ENCODE measurements around the gene CA7. TPM values are rescaled to one million over a fixed set of nuclear protein-coding genes. Genes with fewer than 3 reads are reported as not detected.

The CA7 gene
- total and polyA plus RNA-seq, 10 donors, result not detected

- Histone ChIP-seq H3K27ac (no peak overlapping the region), H3K9me3 (no peaks in the 10 kb centered on the region), H3K4me1 (peaks cover 7 to 16% (median 13%) of the 10 kb centered on the region in 6 donors), H3K36me3 (no peaks in the 10 kb centered on the region), H3K27me3 (replicated peaks in 1 of 7) (peaks cover 8 to 57% (median 26%) of the 10 kb centered on the region in 7 donors), H3K4me3 (peak overlapping the region in 5 of 8 donors; percentile 28 to 65 (median 37))
- 9 to 20% (median 16%) methylated on average over 10 of the region's 10 CpGs for WGBS, 5 donors
- no peak for DNase-seq
- intact Hi-C loops (cut with DNase I; ENCODE audit: low total_unique reads), result no loop called here
- TF ChIP-seq POLR2AphosphoS5 (IDR thresholded peaks at IDR 0.05) (no peak), POLR2A (IDR thresholded peaks at IDR 0.05) (no peak), CTCF (IDR thresholded peaks at IDR 0.05 in 8 of 11, conservative IDR thresholded peaks at IDR 0.05 in 3 of 11) (no peak)
Measured at GRCh38 chr16:66845080-66845410, 831 bp downstream of the CA7 start.

- peaks cover 7 to 16% (median 13%) of the 10 kb centered on the region in 6 donors for H3K4me1 ChIP-seq
- TF ChIP-seq POLR2AphosphoS5 (IDR thresholded peaks at IDR 0.05), result no peak
- no peak for TF ChIP-seq POLR2A (IDR thresholded peaks at IDR 0.05)
- TF ChIP-seq CTCF (IDR thresholded peaks at IDR 0.05 in 8 of 11, conservative IDR thresholded peaks at IDR 0.05 in 3 of 11), result no peak
- no peak overlapping the region for H3K4me3 ChIP-seq
- no peaks in the 10 kb centered on the region for H3K36me3 ChIP-seq
- WGBS, 5 donors, result 56 to 65% (median 61%) methylated on average over 8 to 9 of the region's 9 CpGs
- peaks cover 8 to 57% (median 26%) of the 10 kb centered on the region in 7 donors for H3K27me3 ChIP-seq (replicated peaks in 1 of 7)
- H3K27ac ChIP-seq, result no peak overlapping the region
- intact Hi-C loops (cut with DNase I; ENCODE audit: low total_unique reads), result no loop called here
- no peak for DNase-seq
- no peaks in the 10 kb centered on the region for H3K9me3 ChIP-seq
Measured at GRCh38 chr16:66845791-66846221, 1.6 kb downstream of the CA7 start.

- Histone ChIP-seq H3K36me3 (no peaks in the 10 kb centered on the region), H3K4me3 (no peak overlapping the region), H3K4me1 (peaks cover 7 to 16% (median 13%) of the 10 kb centered on the region in 6 donors), H3K27ac (no peak overlapping the region), H3K27me3 (replicated peaks in 1 of 7) (peaks cover 8 to 57% (median 26%) of the 10 kb centered on the region in 7 donors), H3K9me3 (no peaks in the 10 kb centered on the region)
- DNase-seq, result no peak
- WGBS, 5 donors, result 78 to 100% (median 88%) methylated on average over 1 of the region's 1 CpG
- TF ChIP-seq POLR2AphosphoS5 (IDR thresholded peaks at IDR 0.05), result no peak
- TF ChIP-seq CTCF (IDR thresholded peaks at IDR 0.05 in 8 of 11, conservative IDR thresholded peaks at IDR 0.05 in 3 of 11), result no peak
- no peak for TF ChIP-seq POLR2A (IDR thresholded peaks at IDR 0.05)
- intact Hi-C loops (cut with DNase I; ENCODE audit: low total_unique reads), result no loop called here
Measured at GRCh38 chr16:66846266-66846665, 2.1 kb downstream of the CA7 start.

- Histone ChIP-seq H3K36me3 (no peaks in the 10 kb centered on the region), H3K27ac (no peak overlapping the region), H3K4me3 (no peak overlapping the region), H3K9me3 (no peaks in the 10 kb centered on the region), H3K4me1 (peaks cover 7 to 16% (median 13%) of the 10 kb centered on the region in 6 donors), H3K27me3 (replicated peaks in 1 of 7) (peaks cover 8 to 57% (median 26%) of the 10 kb centered on the region in 7 donors)
- DNase-seq, result no peak
- 87 to 98% (median 93%) methylated on average over 5 to 6 of the region's 6 CpGs for WGBS, 5 donors
- intact Hi-C loops (cut with DNase I; ENCODE audit: low total_unique reads), result no loop called here
- TF ChIP-seq POLR2A (IDR thresholded peaks at IDR 0.05) (no peak), CTCF (IDR thresholded peaks at IDR 0.05 in 8 of 11, conservative IDR thresholded peaks at IDR 0.05 in 3 of 11) (no peak)
Measured at GRCh38 chr16:66846831-66847230, 2.6 kb downstream of the CA7 start.
